ENCODE results near the gene GALNT5.

- TF ChIP-seq CTCF (IDR thresholded peaks at IDR 0.05) (no peak), POLR2AphosphoS5 (IDR thresholded peaks at IDR 0.05) (no peak)
Observed at GRCh38 chr2:157246765-157247407, 10.6 kb upstream of the GALNT5 start.

Data from suprapubic skin (tissue), 3 donors.